ENCODE results near the gene TOMM40L. TPM values are rescaled to one million over a fixed set of nuclear protein-coding genes. Genes with fewer than 3 reads are reported as not detected.

The TOMM40L gene
- total RNA-seq, 1 donor from 2014 or later = 9.4 TPM

GRCh38 chr1:161179698-161180097, 46.2 kb upstream of the TOMM40L start:
- no peak for TF ChIP-seq CTCF (IDR thresholded peaks at IDR 0.05)
- Mint-ChIP-seq H3K36me3 (ENCODE audit: low read depth) (peaks cover 3% of the 10 kb centered on the region), H3K4me1 (ENCODE audit: low read depth) (peaks cover 35% of the 10 kb centered on the region), H3K27me3 (ENCODE audit: low read depth) (no peaks in the 10 kb centered on the region), H3K27ac (ENCODE audit: unreplicated experiment) (no peak overlapping the region), H3K4me3 (ENCODE audit: unreplicated experiment) (no peak overlapping the region), H3K9me3 (ENCODE audit: low read depth) (no peaks in the 10 kb centered on the region)
- no peak for DNase-seq (ENCODE audit: low spot score)

- TF ChIP-seq CTCF (IDR thresholded peaks at IDR 0.05) = peak; percentile 69
- peaks cover 39% of the 10 kb centered on the region for H3K4me1 Mint-ChIP-seq (ENCODE audit: low read depth)
- no peak overlapping the region for H3K27ac Mint-ChIP-seq (ENCODE audit: unreplicated experiment)
- no peaks in the 10 kb centered on the region for H3K9me3 Mint-ChIP-seq (ENCODE audit: low read depth)
- no peak overlapping the region for H3K4me3 Mint-ChIP-seq (ENCODE audit: unreplicated experiment)
- no peak for DNase-seq (ENCODE audit: low spot score)
- H3K36me3 Mint-ChIP-seq (ENCODE audit: low read depth) = peaks cover 1% of the 10 kb centered on the region
- H3K27me3 Mint-ChIP-seq (ENCODE audit: low read depth) = no peaks in the 10 kb centered on the region
These were observed 45.2 kb upstream of the TOMM40L start for GRCh38 chr1:161180639-161181038.

GRCh38 chr1:161182214-161182613, 43.6 kb upstream of the TOMM40L start:
- H3K27me3 Mint-ChIP-seq (ENCODE audit: low read depth) = no peaks in the 10 kb centered on the region
- no peaks in the 10 kb centered on the region for H3K9me3 Mint-ChIP-seq (ENCODE audit: low read depth)
- no peak for TF ChIP-seq CTCF (IDR thresholded peaks at IDR 0.05)
- H3K4me1 Mint-ChIP-seq (ENCODE audit: low read depth) = peaks cover 30% of the 10 kb centered on the region
- H3K27ac Mint-ChIP-seq (ENCODE audit: unreplicated experiment) = no peak overlapping the region
- H3K4me3 Mint-ChIP-seq (ENCODE audit: unreplicated experiment) = no peak overlapping the region
- DNase-seq (ENCODE audit: low spot score) = peak; percentile 7
- H3K36me3 Mint-ChIP-seq (ENCODE audit: low read depth) = no peaks in the 10 kb centered on the region

- Mint-ChIP-seq H3K4me1 (ENCODE audit: low read depth) (peaks cover 22% of the 10 kb centered on the region), H3K4me3 (ENCODE audit: unreplicated experiment) (no peak overlapping the region), H3K9me3 (ENCODE audit: low read depth) (no peaks in the 10 kb centered on the region), H3K27ac (ENCODE audit: unreplicated experiment) (peak overlapping the region; percentile 25), H3K36me3 (ENCODE audit: low read depth) (no peaks in the 10 kb centered on the region), H3K27me3 (ENCODE audit: low read depth) (no peaks in the 10 kb centered on the region)
- no peak for DNase-seq (ENCODE audit: low spot score)
- no peak for TF ChIP-seq CTCF (IDR thresholded peaks at IDR 0.05)
These were observed 40.6 kb upstream of the TOMM40L start for GRCh38 chr1:161185282-161185682.

GRCh38 chr1:161185732-161186311, 40.0 kb upstream of the TOMM40L start:
- H3K27ac Mint-ChIP-seq (ENCODE audit: unreplicated experiment) = peak overlapping the region; percentile 25
- no peaks in the 10 kb centered on the region for H3K27me3 Mint-ChIP-seq (ENCODE audit: low read depth)
- H3K4me3 Mint-ChIP-seq (ENCODE audit: unreplicated experiment) = no peak overlapping the region
- H3K4me1 Mint-ChIP-seq (ENCODE audit: low read depth) = peaks cover 22% of the 10 kb centered on the region
- no peaks in the 10 kb centered on the region for H3K36me3 Mint-ChIP-seq (ENCODE audit: low read depth)
- no peaks in the 10 kb centered on the region for H3K9me3 Mint-ChIP-seq (ENCODE audit: low read depth)
- TF ChIP-seq CTCF (IDR thresholded peaks at IDR 0.05) = no peak
- DNase-seq (ENCODE audit: low spot score) = peak; percentile 4

All from chondrocyte (in vitro differentiated cells).